Astrocyte of the spinal cord (primary cell): Measurements from ENCODE around the gene TYK2.

Source experiments
- DNase-seq: peaks from one replicate; pipeline ENCODE4 v3.0.0; 2011; ENCODE audit warnings: low read depth, low spot score
- H3K4me3 ChIP-seq: 2 replicates; pipeline ENCODE4 v1.5.1; 2011; ENCODE audit warnings: low read depth, mild to moderate bottlenecking, low read length, moderate library complexity
- in situ Hi-C: cut with HindIII; loops from 2 replicates; pipeline ENCODE4 v1.10.0; 2017; ENCODE audit warnings: low sequenced_read_pairs
- TF ChIP-seq, protein P1 (sequence below): IDR thresholded peaks from 2 replicates; pipeline ENCODE4 v1.5.1; 2012; ENCODE audit warnings: low read depth, mild to moderate bottlenecking, low read length, inconsistent platforms

The TYK2 gene

GRCh38 chr19:10305139-10305806, 75.1 kb downstream of the TYK2 start:
- TF ChIP-seq, protein P1, sequence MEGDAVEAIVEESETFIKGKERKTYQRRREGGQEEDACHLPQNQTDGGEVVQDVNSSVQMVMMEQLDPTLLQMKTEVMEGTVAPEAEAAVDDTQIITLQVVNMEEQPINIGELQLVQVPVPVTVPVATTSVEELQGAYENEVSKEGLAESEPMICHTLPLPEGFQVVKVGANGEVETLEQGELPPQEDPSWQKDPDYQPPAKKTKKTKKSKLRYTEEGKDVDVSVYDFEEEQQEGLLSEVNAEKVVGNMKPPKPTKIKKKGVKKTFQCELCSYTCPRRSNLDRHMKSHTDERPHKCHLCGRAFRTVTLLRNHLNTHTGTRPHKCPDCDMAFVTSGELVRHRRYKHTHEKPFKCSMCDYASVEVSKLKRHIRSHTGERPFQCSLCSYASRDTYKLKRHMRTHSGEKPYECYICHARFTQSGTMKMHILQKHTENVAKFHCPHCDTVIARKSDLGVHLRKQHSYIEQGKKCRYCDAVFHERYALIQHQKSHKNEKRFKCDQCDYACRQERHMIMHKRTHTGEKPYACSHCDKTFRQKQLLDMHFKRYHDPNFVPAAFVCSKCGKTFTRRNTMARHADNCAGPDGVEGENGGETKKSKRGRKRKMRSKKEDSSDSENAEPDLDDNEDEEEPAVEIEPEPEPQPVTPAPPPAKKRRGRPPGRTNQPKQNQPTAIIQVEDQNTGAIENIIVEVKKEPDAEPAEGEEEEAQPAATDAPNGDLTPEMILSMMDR = no peak
- no peak for DNase-seq
- no peak overlapping the region for H3K4me3 ChIP-seq
- in situ Hi-C loops = no loop called here
